Smooth muscle cell (in vitro differentiated cells): Measurements from ENCODE around the gene TEX14. TPM values are rescaled to one million over a fixed set of nuclear protein-coding genes. Genes with fewer than 3 reads are reported as not detected.

ENCODE experiments used
- DNase-seq: peaks from one replicate; lab custom pipeline; 2025; ENCODE audit not compliant: unreplicated experiment; lab: John Stamatoyannopoulos, UW
- H2AFZ ChIP-seq: fragments of 200-600 bp; sonication (generic); 2 replicates; pipeline ENCODE4 v1.6.0; 2016; ENCODE audit warnings: antibody characterized with exemption, low read depth, mild to moderate bottlenecking
- H3F3A ChIP-seq: fragments of 200-600 bp; sonication (generic); 2 replicates; pipeline ENCODE4 v1.6.0; 2017; ENCODE audit warnings: antibody characterized with exemption, low read depth
- H3K27ac ChIP-seq: fragments of 200-600 bp; sonication (generic); 2 replicates; pipeline ENCODE4 v1.5.1; 2016; ENCODE audit warnings: low read depth, mild to moderate bottlenecking
- H3K27me3 ChIP-seq: fragments of 200-600 bp; sonication (generic); 2 replicates; pipeline ENCODE4 v1.6.1; 2016; ENCODE audit warnings: low read depth, mild to moderate bottlenecking
- H3K36me3 ChIP-seq: fragments of 200-600 bp; sonication (generic); 2 replicates; pipeline ENCODE4 v1.5.1; 2016; ENCODE audit warnings: low read depth
- H3K4me1 ChIP-seq: fragments of 200-600 bp; sonication (generic); 2 replicates; pipeline ENCODE4 v1.5.1; 2016; ENCODE audit warnings: low read depth
- H3K4me2 ChIP-seq: fragments of 200-600 bp; sonication (generic); 2 replicates; pipeline ENCODE4 v1.6.0; 2016; ENCODE audit warnings: mild to moderate bottlenecking
- H3K4me3 ChIP-seq: fragments of 200-600 bp; sonication (generic); 2 replicates; pipeline ENCODE4 v1.5.1; 2016; ENCODE audit warnings: mild to moderate bottlenecking
- H3K79me2 ChIP-seq: fragments of 200-600 bp; sonication (generic); 2 replicates; pipeline ENCODE4 v1.6.0; 2016; ENCODE audit warnings: low read depth, mild to moderate bottlenecking
- H3K9ac ChIP-seq: fragments of 200-600 bp; sonication (generic); 2 replicates; pipeline ENCODE4 v1.6.0; 2016; ENCODE audit warnings: low read depth
- H3K9me3 ChIP-seq: fragments of 200-600 bp; sonication (generic); replicated peaks from 2 replicates; pipeline ENCODE4 v1.5.1; 2016; ENCODE audit warnings: low read depth
- H4K20me1 ChIP-seq: fragments of 200-600 bp; sonication (generic); 2 replicates; pipeline ENCODE4 v1.6.0; 2016; ENCODE audit warnings: low read depth
- WGBS: methylation state at CpG from one replicate; pipeline ENCODE4 v1.1.7; 2016; ENCODE audit warnings: low lambda C conversion rate; 5-methylcytosine and 5-hydroxymethylcytosine counted together
- polyA plus RNA-seq: library from polyadenylated mRNA; unstranded; fragments of >200 nt; fragmentation: Nextera tagmentation; extraction: Ambion mirVana; gene quantifications from 2 replicates; pipeline ENCODE4 v1.2.1, GENCODE V29; 2016
- total RNA-seq: library from RNA; depleted of rRNA; stranded (reverse); fragments of >200 nt; gene quantifications from 2 replicates; pipeline ENCODE4 v1.2.3, GENCODE V29; 2014
- TF ChIP-seq, protein P1 (sequence below): fragments of 200-600 bp; sonication (generic); IDR thresholded peaks from 2 replicates; pipeline ENCODE4 v1.5.1; 2017; ENCODE audit warnings: borderline replicate concordance, mild to moderate bottlenecking, antibody characterized with exemption; ENCODE audit not compliant: insufficient read depth, poor library complexity, severe bottlenecking

The TEX14 gene
- total and polyA plus RNA-seq, 2 experiments from 2014 or later: 0.04 TPM; not detected in 1

DNA sequence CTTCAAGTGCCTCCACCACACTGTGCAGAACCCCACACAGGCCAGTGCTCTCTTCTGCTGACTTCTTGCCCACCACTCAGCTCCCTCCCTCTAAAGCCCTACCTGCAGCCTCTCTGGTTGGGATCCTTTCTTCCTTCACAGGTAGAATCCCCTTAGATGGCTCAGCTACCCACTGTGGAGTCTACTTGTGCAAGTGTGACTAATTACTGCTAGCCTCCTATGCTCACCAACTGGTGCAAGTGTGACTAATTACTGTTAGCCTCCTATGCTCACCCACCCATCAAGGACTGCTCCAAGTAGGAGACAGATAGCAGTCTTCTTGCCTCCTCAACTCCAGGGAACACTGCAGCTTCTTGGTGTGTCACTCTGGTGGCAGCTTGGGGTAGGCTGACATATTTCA is 43.6 kb downstream of the TEX14 start:
- Histone ChIP-seq H2AFZ (no peak overlapping the region), H3F3A (no peaks in the 10 kb centered on the region)

DNA sequence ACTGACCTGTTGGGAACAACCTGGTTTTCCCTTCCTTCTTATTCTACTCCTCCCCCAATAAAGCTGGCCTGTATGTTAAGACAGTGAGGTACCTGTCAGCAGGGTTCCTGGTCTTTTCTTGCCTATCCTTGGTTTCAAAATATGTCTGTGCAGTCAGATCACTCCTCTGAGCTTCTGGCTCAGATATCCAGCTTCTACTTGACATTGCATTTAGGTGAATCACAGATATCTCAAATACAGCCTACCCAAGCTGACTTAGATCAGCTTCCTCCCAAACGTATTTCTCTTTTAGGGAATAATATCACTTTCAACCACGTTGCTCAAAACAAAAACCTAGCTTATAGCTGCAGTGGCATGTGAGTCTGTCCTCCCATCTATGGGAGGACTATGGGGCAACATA is 48.7 kb downstream of the TEX14 start:
- Histone ChIP-seq H3K27ac (peak overlapping the region; percentile 24), H3K9ac (no peak overlapping the region), H3K4me1 (no peaks in the 10 kb centered on the region), H3K9me3 (no peaks in the 10 kb centered on the region), H3F3A (no peaks in the 10 kb centered on the region), H3K36me3 (no peaks in the 10 kb centered on the region), H2AFZ (no peak overlapping the region), H4K20me1 (no peaks in the 10 kb centered on the region), H3K27me3 (no peaks in the 10 kb centered on the region), H3K4me3 (no peak overlapping the region), H3K4me2 (peak overlapping the region; percentile 27), H3K79me2 (no peaks in the 10 kb centered on the region)
- 21% methylated on average over 2 of the region's 2 CpGs for WGBS
- TF ChIP-seq, protein P1, sequence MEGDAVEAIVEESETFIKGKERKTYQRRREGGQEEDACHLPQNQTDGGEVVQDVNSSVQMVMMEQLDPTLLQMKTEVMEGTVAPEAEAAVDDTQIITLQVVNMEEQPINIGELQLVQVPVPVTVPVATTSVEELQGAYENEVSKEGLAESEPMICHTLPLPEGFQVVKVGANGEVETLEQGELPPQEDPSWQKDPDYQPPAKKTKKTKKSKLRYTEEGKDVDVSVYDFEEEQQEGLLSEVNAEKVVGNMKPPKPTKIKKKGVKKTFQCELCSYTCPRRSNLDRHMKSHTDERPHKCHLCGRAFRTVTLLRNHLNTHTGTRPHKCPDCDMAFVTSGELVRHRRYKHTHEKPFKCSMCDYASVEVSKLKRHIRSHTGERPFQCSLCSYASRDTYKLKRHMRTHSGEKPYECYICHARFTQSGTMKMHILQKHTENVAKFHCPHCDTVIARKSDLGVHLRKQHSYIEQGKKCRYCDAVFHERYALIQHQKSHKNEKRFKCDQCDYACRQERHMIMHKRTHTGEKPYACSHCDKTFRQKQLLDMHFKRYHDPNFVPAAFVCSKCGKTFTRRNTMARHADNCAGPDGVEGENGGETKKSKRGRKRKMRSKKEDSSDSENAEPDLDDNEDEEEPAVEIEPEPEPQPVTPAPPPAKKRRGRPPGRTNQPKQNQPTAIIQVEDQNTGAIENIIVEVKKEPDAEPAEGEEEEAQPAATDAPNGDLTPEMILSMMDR: no peak
- no peak for DNase-seq

More for the DNA sequence above, 43.6 kb downstream of the TEX14 start:
- Histone ChIP-seq H3K4me3 (no peak overlapping the region), H3K27me3 (no peaks in the 10 kb centered on the region), H3K4me1 (no peaks in the 10 kb centered on the region), H3K9ac (no peak overlapping the region), H3K27ac (no peak overlapping the region), H3K9me3 (no peaks in the 10 kb centered on the region), H3K4me2 (no peak overlapping the region), H3K36me3 (no peaks in the 10 kb centered on the region), H3K79me2 (no peaks in the 10 kb centered on the region), H4K20me1 (no peaks in the 10 kb centered on the region)
- TF ChIP-seq, protein P1: no peak
- no peak for DNase-seq

DNA sequence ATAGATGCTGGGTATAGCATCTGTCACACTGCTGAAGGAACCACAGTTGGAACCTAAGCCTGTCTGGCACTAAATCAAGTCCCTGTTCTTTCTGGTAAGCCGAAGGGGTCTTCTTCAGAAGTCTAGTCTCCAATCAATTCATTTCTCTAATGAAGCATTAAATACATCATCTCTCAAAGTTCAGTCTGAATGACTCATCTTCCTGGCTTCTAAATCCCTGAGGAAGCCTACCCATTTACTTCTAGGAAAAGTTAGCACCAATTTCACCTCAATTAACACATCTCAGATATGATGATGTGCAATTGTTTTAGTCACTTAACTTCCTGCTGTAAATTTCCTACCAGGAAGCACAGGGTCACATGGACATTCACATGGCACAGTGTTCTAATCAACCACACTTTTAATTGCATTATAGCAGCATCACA is 49.9 kb downstream of the TEX14 start:
- H2AFZ ChIP-seq: no peak overlapping the region
- no peak for DNase-seq
- no peak overlapping the region for H3K4me3 ChIP-seq
- H3K9me3 ChIP-seq: no peaks in the 10 kb centered on the region
- WGBS: 94% methylated on average over 1 of the region's 1 CpG
- no peaks in the 10 kb centered on the region for H4K20me1 ChIP-seq
- H3F3A ChIP-seq: no peaks in the 10 kb centered on the region
- TF ChIP-seq, protein P1: no peak
- H3K4me2 ChIP-seq: no peak overlapping the region
- H3K27ac ChIP-seq: no peak overlapping the region
- no peaks in the 10 kb centered on the region for H3K27me3 ChIP-seq
- no peaks in the 10 kb centered on the region for H3K79me2 ChIP-seq
- no peak overlapping the region for H3K9ac ChIP-seq
- no peaks in the 10 kb centered on the region for H3K36me3 ChIP-seq
- no peaks in the 10 kb centered on the region for H3K4me1 ChIP-seq

DNA sequence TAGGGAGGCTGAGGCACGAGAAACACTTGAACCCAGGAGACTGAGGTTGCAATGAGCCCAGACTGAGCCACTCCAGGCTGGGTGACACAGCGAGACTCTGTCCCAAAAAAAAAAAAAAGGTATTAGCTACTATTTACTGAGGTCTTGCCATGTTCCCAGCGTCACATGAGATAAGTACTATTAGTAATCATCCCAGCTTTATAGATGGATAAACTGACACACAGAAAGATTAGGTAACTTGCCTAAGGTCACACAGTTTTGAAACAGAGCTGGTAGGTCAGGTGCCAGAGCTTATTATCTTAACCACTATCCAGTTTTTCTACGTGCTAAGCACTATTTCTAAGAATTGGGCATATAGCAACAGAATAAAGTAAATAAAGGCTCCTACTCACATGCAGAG is 51.6 kb downstream of the TEX14 start:
- TF ChIP-seq, protein P1: no peak
- 80% methylated on average over 4 of the region's 4 CpGs for WGBS
- H3K4me3 ChIP-seq: no peak overlapping the region
- no peaks in the 10 kb centered on the region for H3K36me3 ChIP-seq
- H2AFZ ChIP-seq: no peak overlapping the region
- no peaks in the 10 kb centered on the region for H3K4me1 ChIP-seq
- no peaks in the 10 kb centered on the region for H3K79me2 ChIP-seq
- no peaks in the 10 kb centered on the region for H3F3A ChIP-seq
- H3K4me2 ChIP-seq: no peak overlapping the region
- no peaks in the 10 kb centered on the region for H3K27me3 ChIP-seq
- H3K9ac ChIP-seq: no peak overlapping the region
- DNase-seq: no peak
- no peaks in the 10 kb centered on the region for H4K20me1 ChIP-seq
- H3K9me3 ChIP-seq: no peaks in the 10 kb centered on the region
- no peak overlapping the region for H3K27ac ChIP-seq
